Liver (tissue), 9 donors: ENCODE results near the gene GULP1. TPM values are rescaled to one million over a fixed set of nuclear protein-coding genes. Genes with fewer than 3 reads are reported as not detected.

Source experiments
- DNase-seq: peaks from one replicate; pipeline ENCODE4 v3.0.0-alpha.2; 2017; ENCODE audit warnings: low spot score
- H3K27ac ChIP-seq, 2 donors: one replicate each; pipeline ENCODE4 v1.7.0; 2013; ENCODE audit warnings: inconsistent platforms in 2 of 2, low read length in 2 of 2, control low read depth in 1 of 2, low read depth in 1 of 2, mild to moderate bottlenecking in 1 of 2
- H3K27me3 ChIP-seq, 4 donors: one replicate each; pipeline versions ENCODE4 v1.6.1 to v1.7.0; 2013; ENCODE audit warnings: low read length in 3 of 4, inconsistent platforms in 1 of 4, mild to moderate bottlenecking in 1 of 4, moderate library complexity in 1 of 4; ENCODE audit not compliant: control insufficient read depth in 4 of 4, insufficient read depth in 4 of 4
- H3K36me3 ChIP-seq, 4 donors: one replicate each; pipeline versions ENCODE4 v1.6.1 to v1.7.0; 2013; ENCODE audit warnings: low read length in 3 of 4, mild to moderate bottlenecking in 3 of 4, low read depth in 1 of 4, moderate library complexity in 1 of 4; ENCODE audit not compliant: control insufficient read depth in 4 of 4, insufficient read depth in 3 of 4
- H3K4me1 ChIP-seq, 4 donors: one replicate each; pipeline versions ENCODE4 v1.6.1 to v1.7.0; 2013; ENCODE audit warnings: low read length in 3 of 4, mild to moderate bottlenecking in 3 of 4, moderate library complexity in 1 of 4; ENCODE audit not compliant: control insufficient read depth in 4 of 4, insufficient read depth in 4 of 4
- H3K4me3 ChIP-seq, 3 donors: one replicate each; pipeline versions ENCODE4 v1.6.1 to v1.7.0; 2013; ENCODE audit warnings: low read length in 3 of 3, control low read depth in 1 of 3, low read depth in 1 of 3, mild to moderate bottlenecking in 1 of 3
- H3K9ac ChIP-seq, 2 donors: one replicate each; pipeline ENCODE4 v1.7.0; 2013; ENCODE audit warnings: low read length in 2 of 2, mild to moderate bottlenecking in 2 of 2, moderate library complexity in 2 of 2, control low read depth in 1 of 2, low read depth in 1 of 2
- H3K9me3 ChIP-seq, 4 donors: one replicate each; pipeline versions ENCODE4 v1.6.1 to v1.7.0; 2013; ENCODE audit warnings: low read length in 3 of 4; ENCODE audit not compliant: control insufficient read depth in 4 of 4
- ATF3 ChIP-seq: IDR thresholded peaks from 2 replicates; pipeline ENCODE4 v1.6.1; 2016; ENCODE audit warnings: antibody characterized with exemption
- CTCF ChIP-seq: fragments of 150-350 bp; IDR thresholded peaks from 2 replicates; pipeline ENCODE4 v1.5.1; 2017; ENCODE audit warnings: improper control_type of control experiment, low read depth, low read length; ENCODE audit not compliant: missing input control
- FOXA1 ChIP-seq: IDR thresholded peaks from 2 replicates; pipeline ENCODE4 v1.6.1; 2016; ENCODE audit warnings: antibody characterized with exemption
- FOXA2 ChIP-seq: IDR thresholded peaks from 2 replicates; pipeline ENCODE4 v1.6.1; 2016; ENCODE audit warnings: antibody characterized with exemption
- MAX ChIP-seq: IDR thresholded peaks from 2 replicates; pipeline ENCODE4 v1.6.1; 2016; ENCODE audit warnings: antibody characterized with exemption
- NR2F2 ChIP-seq: IDR thresholded peaks from 2 replicates; pipeline ENCODE4 v1.6.1; 2016; ENCODE audit warnings: antibody characterized with exemption
- RAD21 ChIP-seq, 2 donors: IDR thresholded peaks; 2 replicates each; pipeline ENCODE4 v1.6.1; 2016; ENCODE audit warnings: antibody characterized with exemption in 2 of 2, mild to moderate bottlenecking in 2 of 2
- REST ChIP-seq: IDR thresholded peaks from 2 replicates; pipeline ENCODE4 v1.6.1; 2016; ENCODE audit warnings: antibody characterized with exemption, mild to moderate bottlenecking
- RXRA ChIP-seq, 2 donors: IDR thresholded peaks; 2 replicates each; pipeline ENCODE4 v1.6.1; 2017 to 2018; ENCODE audit warnings: antibody characterized with exemption in 2 of 2, mild to moderate bottlenecking in 1 of 2
- SP1 ChIP-seq: IDR thresholded peaks from 2 replicates; pipeline ENCODE4 v1.6.1; 2018; ENCODE audit warnings: antibody characterized with exemption, mild to moderate bottlenecking
- TAF1 ChIP-seq: conservative IDR thresholded peaks from 2 replicates; pipeline ENCODE4 v1.6.1; 2016; ENCODE audit warnings: antibody characterized with exemption, mild to moderate bottlenecking
- YY1 ChIP-seq: IDR thresholded peaks from 2 replicates; pipeline ENCODE4 v1.6.1; 2016; ENCODE audit warnings: antibody characterized with exemption, mild to moderate bottlenecking
- ZBTB33 ChIP-seq: IDR thresholded peaks from 2 replicates; pipeline ENCODE4 v1.6.1; 2016; ENCODE audit warnings: antibody characterized with exemption
- WGBS: extraction: QIAGEN DNeasy Blood & Tissue Kit; methylation state at CpG from one replicate; pipeline ENCODE4 v1.1.7; 2013; 5-methylcytosine and 5-hydroxymethylcytosine counted together
- polyA plus RNA-seq, 2 donors: library from polyadenylated mRNA; stranded (reverse) in 1 of 2; unstranded in 1 of 2; fragments of 200-250 nt in 1 of 2; fragments of >200 nt in 1 of 2; fragmentation: Nextera tagmentation in 1 of 2; extraction: Ambion mirVana in 1 of 2; gene quantifications; one replicate each; pipeline versions ENCODE4 v1.2.1 to v1.2.3, GENCODE V29; 2013 to 2015
- total RNA-seq, 2 donors: library from RNA; depleted of rRNA; stranded (reverse); fragments of >200 nt; gene quantifications; one replicate each; pipeline ENCODE4 v1.2.3, GENCODE V29; 2014
- donor health status: healthy.
- donor health status: healthy.
- donor health status: healthy.
- donor health status: healthy.
- donor health status: healthy.

The GULP1 gene
- total and polyA plus RNA-seq, 4 donors, result 0.53 to 6.9 (median 0.89) TPM

- H3K9ac ChIP-seq, result no peak overlapping the region
- peak overlapping the region; percentile 44 to 80 (median 52) for H3K4me3 ChIP-seq
- peak; percentile 47 for DNase-seq
- no peaks in the 10 kb centered on the region for H3K36me3 ChIP-seq
- H3K27ac ChIP-seq, result peak overlapping the region; percentile 17 to 58
- TF ChIP-seq REST, result no peak
- TF ChIP-seq ATF3, result no peak
- no peak for TF ChIP-seq TAF1
- TF ChIP-seq FOXA1, result no peak
- TF ChIP-seq ZBTB33, result no peak
- TF ChIP-seq CTCF, result no peak
- no peak for TF ChIP-seq SP1
- no peak for TF ChIP-seq NR2F2
- no peak for TF ChIP-seq MAX
- no peak for TF ChIP-seq RXRA (IDR thresholded peaks at IDR 0.05)
- TF ChIP-seq YY1, result no peak
- peaks cover 0 to 5% (median 1%) of the 10 kb centered on the region in 4 donors for H3K27me3 ChIP-seq
- WGBS, result 4% methylated on average over 54 of the region's 54 CpGs
- H3K4me1 ChIP-seq, result peaks cover 0 to 22% (median 13%) of the 10 kb centered on the region in 4 donors
- peaks cover 0 to 3% (median 0%) of the 10 kb centered on the region in 4 donors for H3K9me3 ChIP-seq
These were observed 920 bp downstream of the GULP1 start for GRCh38 chr2:188292348-188293239.

- no peak overlapping the region for H3K9ac ChIP-seq
- TF ChIP-seq RAD21 (IDR thresholded peaks at IDR 0.05) (no peak), REST (no peak), YY1 (no peak), RXRA (IDR thresholded peaks at IDR 0.05) (no peak), MAX (no peak), FOXA2 (no peak), CTCF (no peak)
These were observed 2.1 kb downstream of the GULP1 start for GRCh38 chr2:188293601-188294351.

More at GRCh38 chr2:188293601-188294351, 2.1 kb downstream of the GULP1 start:
- Histone ChIP-seq H3K9me3 (peaks cover 0 to 3% (median 0%) of the 10 kb centered on the region in 4 donors), H3K27ac (no peak overlapping the region), H3K27me3 (peaks cover 0 to 5% (median 1%) of the 10 kb centered on the region in 4 donors), H3K4me3 (no peak overlapping the region), H3K36me3 (no peaks in the 10 kb centered on the region), H3K4me1 (peaks cover 0 to 22% (median 13%) of the 10 kb centered on the region in 4 donors)
- peak; percentile 46 for DNase-seq
- WGBS, result 50% methylated on average over 10 of the region's 10 CpGs
